Karpas-422 (cell line): ENCODE data around the gene LHPP. TPM values are rescaled to one million over a fixed set of nuclear protein-coding genes. Genes with fewer than 3 reads are reported as not detected.

Experiments used
- DNase-seq: peaks from one replicate; pipeline ENCODE4 v3.0.0-alpha.2; 2015
- H2AFZ ChIP-seq: fragments of 200-600 bp; sonication (generic); 2 replicates; pipeline ENCODE4 v1.6.1; 2014; ENCODE audit warnings: antibody characterized with exemption, low read length, mixed read lengths
- H3K27ac ChIP-seq: fragments of 200-600 bp; sonication (generic); 2 replicates; pipeline ENCODE4 v1.5.1; 2014; ENCODE audit warnings: mild to moderate bottlenecking, low read length, moderate library complexity
- H3K27me3 ChIP-seq: fragments of 200-600 bp; sonication (generic); 2 replicates; pipeline ENCODE4 v1.6.1; 2014; ENCODE audit warnings: low read length, mixed read lengths
- H3K36me3 ChIP-seq: fragments of 200-600 bp; sonication (generic); 2 replicates; pipeline ENCODE4 v1.6.1; 2014; ENCODE audit warnings: low read length, mixed read lengths; ENCODE audit not compliant: insufficient read depth
- H3K4me1 ChIP-seq: fragments of 200-600 bp; sonication (generic); 2 replicates; pipeline ENCODE4 v1.6.1; 2014; ENCODE audit warnings: mild to moderate bottlenecking, low read length, mixed read lengths
- H3K4me2 ChIP-seq: fragments of 200-600 bp; sonication (generic); 2 replicates; pipeline ENCODE4 v1.6.1; 2014; ENCODE audit warnings: low read length, low read depth, mild to moderate bottlenecking; ENCODE audit not compliant: poor library complexity, severe bottlenecking
- H3K4me3 ChIP-seq: fragments of 200-600 bp; sonication (generic); 2 replicates; pipeline ENCODE4 v1.5.1; 2014; ENCODE audit warnings: mild to moderate bottlenecking, antibody characterized with exemption, low read length, mixed read lengths
- H3K79me2 ChIP-seq: fragments of 200-600 bp; sonication (generic); 2 replicates; pipeline ENCODE4 v1.6.1; 2014; ENCODE audit warnings: mild to moderate bottlenecking, low read length, mixed read lengths
- H3K9ac ChIP-seq: fragments of 200-600 bp; sonication (generic); 2 replicates; pipeline ENCODE4 v1.6.0; 2014; ENCODE audit warnings: low read length
- H3K9me2 ChIP-seq: fragments of 200-600 bp; sonication (generic), shearing (Covaris generic); replicated peaks from 2 replicates; pipeline ENCODE4 v1.6.0; 2014; ENCODE audit warnings: mild to moderate bottlenecking, low read length, moderate library complexity; ENCODE audit not compliant: insufficient read depth
- H3K9me3 ChIP-seq: fragments of 300-700, 200-600 bp; sonication (generic); 2 replicates; pipeline ENCODE4 v1.6.1; 2014; ENCODE audit warnings: low read length, mixed read lengths
- H4K20me1 ChIP-seq: fragments of 200-600 bp; sonication (generic); 2 replicates; pipeline ENCODE4 v1.6.1; 2014; ENCODE audit warnings: mild to moderate bottlenecking, antibody characterized with exemption, low read length, low read depth; ENCODE audit not compliant: insufficient read depth
- total RNA-seq: library from RNA; depleted of rRNA; stranded (reverse); fragments of >200 nt; shearing (Covaris generic); gene quantifications from 2 replicates; pipeline ENCODE4 v1.2.3, GENCODE V29; 2014; ENCODE audit warnings: low replicate concordance

Gene LHPP
- total RNA-seq, 1 experiment from 2014 or later, result 57.2 TPM

- H3K27ac ChIP-seq, result no peak overlapping the region
- no peaks in the 10 kb centered on the region for H3K9me2 ChIP-seq
- no peaks in the 10 kb centered on the region for H3K27me3 ChIP-seq
- no peaks in the 10 kb centered on the region for H3K36me3 ChIP-seq
- H2AFZ ChIP-seq, result no peak overlapping the region
- no peaks in the 10 kb centered on the region for H3K9me3 ChIP-seq
- H3K4me1 ChIP-seq, result peaks cover 27% of the 10 kb centered on the region
- H4K20me1 ChIP-seq, result no peaks in the 10 kb centered on the region
- H3K9ac ChIP-seq, result no peak overlapping the region
- peaks cover 29% of the 10 kb centered on the region for H3K79me2 ChIP-seq
- no peak for DNase-seq
- H3K4me2 ChIP-seq, result no peak overlapping the region
- H3K4me3 ChIP-seq, result no peak overlapping the region
Observed at GRCh38 chr10:124420254-124420653, 41.4 kb upstream of the LHPP start.

DNA sequence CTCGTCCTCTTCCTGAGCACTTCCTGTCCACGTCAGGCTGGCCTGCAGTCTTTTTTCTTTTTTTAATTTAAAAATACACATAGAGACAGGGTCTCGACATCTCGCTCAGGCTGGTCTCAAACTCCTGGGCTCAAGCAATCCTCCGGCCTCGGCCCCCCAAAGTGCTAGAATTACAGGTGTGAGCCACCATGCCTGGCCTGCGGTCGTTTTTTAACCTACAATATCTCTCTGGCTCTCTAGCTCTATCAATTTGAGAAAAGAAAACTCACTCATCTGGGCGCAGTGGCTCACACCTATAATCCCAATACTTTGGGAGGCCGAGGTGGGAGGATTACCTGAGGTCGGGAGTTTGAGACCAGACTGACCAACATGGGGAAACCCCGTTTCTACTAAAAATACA is 38.9 kb upstream of the LHPP start:
- Histone ChIP-seq H3K79me2 (peaks cover 5% of the 10 kb centered on the region), H3K9me3 (no peaks in the 10 kb centered on the region), H3K4me1 (peaks cover 4% of the 10 kb centered on the region), H3K4me3 (no peak overlapping the region), H4K20me1 (no peaks in the 10 kb centered on the region), H3K4me2 (no peak overlapping the region), H3K9me2 (no peaks in the 10 kb centered on the region), H3K9ac (no peak overlapping the region), H3K27ac (no peak overlapping the region), H2AFZ (no peak overlapping the region), H3K36me3 (no peaks in the 10 kb centered on the region), H3K27me3 (no peaks in the 10 kb centered on the region)
- DNase-seq, result no peak

DNA sequence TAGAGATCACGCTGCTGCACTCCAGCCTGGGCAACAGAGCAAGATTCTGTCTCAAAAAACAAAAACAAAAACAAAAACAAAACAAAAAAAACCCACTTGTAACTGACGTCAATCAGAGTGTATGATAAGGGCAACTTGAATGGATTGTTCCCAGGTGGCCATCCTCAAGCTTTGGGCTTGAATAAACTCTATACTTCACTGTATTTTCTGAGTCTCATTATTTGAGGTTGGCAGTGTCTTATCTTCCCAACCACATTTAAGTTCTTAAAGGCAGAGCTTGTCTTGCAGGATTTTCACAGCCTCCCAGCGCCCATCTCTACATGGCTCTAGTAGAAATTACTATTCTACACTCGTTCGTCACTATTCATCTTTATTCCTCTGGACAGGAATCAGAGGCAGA is 37.8 kb upstream of the LHPP start:
- Histone ChIP-seq H3K4me1 (peaks cover 3% of the 10 kb centered on the region; the same call in 1 of the 2 replicates), H3K4me3 (no peak overlapping the region), H3K9ac (no peak overlapping the region), H3K27me3 (no peaks in the 10 kb centered on the region), H3K27ac (no peak overlapping the region), H3K9me3 (no peaks in the 10 kb centered on the region), H4K20me1 (no peaks in the 10 kb centered on the region), H2AFZ (no peak overlapping the region), H3K4me2 (no peak overlapping the region), H3K9me2 (no peaks in the 10 kb centered on the region), H3K36me3 (no peaks in the 10 kb centered on the region), H3K79me2 (no peaks in the 10 kb centered on the region)
- no peak for DNase-seq

GRCh38 chr10:124425227-124425962 is 36.2 kb upstream of the LHPP start:
- Histone ChIP-seq H3K4me1 (no peaks in the 10 kb centered on the region), H3K4me3 (no peak overlapping the region), H3K9me2 (no peaks in the 10 kb centered on the region), H3K27ac (no peak overlapping the region), H3K9ac (no peak overlapping the region), H3K36me3 (no peaks in the 10 kb centered on the region), H3K4me2 (no peak overlapping the region), H3K79me2 (no peaks in the 10 kb centered on the region), H3K9me3 (no peaks in the 10 kb centered on the region), H3K27me3 (no peaks in the 10 kb centered on the region), H2AFZ (no peak overlapping the region), H4K20me1 (no peaks in the 10 kb centered on the region)
- DNase-seq, result no peak

GRCh38 chr10:124428207-124428777 is 33.3 kb upstream of the LHPP start:
- no peaks in the 10 kb centered on the region for H3K36me3 ChIP-seq
- H2AFZ ChIP-seq, result no peak overlapping the region
- H3K4me3 ChIP-seq, result no peak overlapping the region

GRCh38 chr10:124429576-124429975 is 32.0 kb upstream of the LHPP start:
- Histone ChIP-seq H3K27me3 (no peaks in the 10 kb centered on the region), H3K4me3 (no peak overlapping the region), H2AFZ (no peak overlapping the region), H3K36me3 (no peaks in the 10 kb centered on the region), H3K4me1 (no peaks in the 10 kb centered on the region), H3K9ac (no peak overlapping the region), H3K9me3 (no peaks in the 10 kb centered on the region), H3K27ac (no peak overlapping the region), H3K9me2 (no peaks in the 10 kb centered on the region), H3K79me2 (no peaks in the 10 kb centered on the region), H4K20me1 (no peaks in the 10 kb centered on the region), H3K4me2 (no peak overlapping the region)
- no peak for DNase-seq

More at GRCh38 chr10:124428207-124428777, 33.3 kb upstream of the LHPP start:
- no peak overlapping the region for H3K27ac ChIP-seq
- no peaks in the 10 kb centered on the region for H3K9me2 ChIP-seq
- no peaks in the 10 kb centered on the region for H3K79me2 ChIP-seq
- no peaks in the 10 kb centered on the region for H3K9me3 ChIP-seq
- no peaks in the 10 kb centered on the region for H4K20me1 ChIP-seq
- DNase-seq, result no peak
- no peaks in the 10 kb centered on the region for H3K27me3 ChIP-seq
- no peak overlapping the region for H3K4me2 ChIP-seq
- no peak overlapping the region for H3K9ac ChIP-seq
- no peaks in the 10 kb centered on the region for H3K4me1 ChIP-seq

DNA sequence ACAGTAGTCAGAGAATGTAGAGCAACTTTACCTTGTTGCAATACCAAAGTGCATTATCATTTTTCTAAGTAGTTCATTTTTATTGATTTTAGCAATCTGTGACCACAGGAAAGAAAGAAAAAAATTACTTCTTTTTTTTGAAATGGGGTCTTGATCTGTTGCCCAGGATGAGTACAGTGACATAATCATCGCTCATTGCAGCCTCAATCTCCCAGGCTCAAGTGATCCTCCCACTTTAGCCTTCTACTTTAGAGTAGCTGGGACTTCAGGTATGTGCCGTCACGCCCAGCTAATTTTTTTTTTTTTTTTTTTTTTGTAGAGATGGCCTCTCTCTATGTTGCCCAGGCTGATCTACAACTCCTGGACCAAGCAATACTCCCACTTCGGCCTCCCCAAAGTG is 31.5 kb upstream of the LHPP start:
- H3K4me1 ChIP-seq, result no peaks in the 10 kb centered on the region
- H3K4me2 ChIP-seq, result no peak overlapping the region
- no peak for DNase-seq
- H3K9me3 ChIP-seq, result no peaks in the 10 kb centered on the region
- no peaks in the 10 kb centered on the region for H3K79me2 ChIP-seq
- H3K27ac ChIP-seq, result no peak overlapping the region
- H3K27me3 ChIP-seq, result no peaks in the 10 kb centered on the region
- no peaks in the 10 kb centered on the region for H4K20me1 ChIP-seq
- no peak overlapping the region for H3K9ac ChIP-seq
- H3K36me3 ChIP-seq, result no peaks in the 10 kb centered on the region
- no peaks in the 10 kb centered on the region for H3K9me2 ChIP-seq
- H3K4me3 ChIP-seq, result no peak overlapping the region
- no peak overlapping the region for H2AFZ ChIP-seq

GRCh38 chr10:124433461-124433860 is 28.2 kb upstream of the LHPP start:
- H3K9ac ChIP-seq, result no peak overlapping the region
- peaks cover 24% of the 10 kb centered on the region for H3K4me1 ChIP-seq
- H3K9me2 ChIP-seq, result no peaks in the 10 kb centered on the region
- no peaks in the 10 kb centered on the region for H3K79me2 ChIP-seq
- no peak overlapping the region for H3K4me2 ChIP-seq
- no peak overlapping the region for H3K4me3 ChIP-seq
- no peaks in the 10 kb centered on the region for H4K20me1 ChIP-seq
- no peaks in the 10 kb centered on the region for H3K36me3 ChIP-seq
- H2AFZ ChIP-seq, result no peak overlapping the region
- H3K27me3 ChIP-seq, result no peaks in the 10 kb centered on the region
- H3K9me3 ChIP-seq, result no peaks in the 10 kb centered on the region
- no peak overlapping the region for H3K27ac ChIP-seq
- DNase-seq, result no peak
